Suprapubic skin (tissue), 4 donors: ENCODE results near the gene GSTM2. TPM values are rescaled to one million over a fixed set of nuclear protein-coding genes. Genes with fewer than 3 reads are reported as not detected.

ENCODE experiments used
- DNase-seq, 2 donors: peaks; one replicate each; pipeline ENCODE4 v3.0.0-alpha.2; 2019; ENCODE audit warnings: low spot score in 2 of 2
- H3K27ac ChIP-seq: fragments of 200-600 bp; sonication (generic); one replicate; pipeline ENCODE4 v1.5.1; 2019
- H3K27me3 ChIP-seq: fragments of 200-600 bp; sonication (generic); one replicate; pipeline ENCODE4 v1.5.1; 2019
- H3K36me3 ChIP-seq: fragments of 200-600 bp; sonication (generic); one replicate; pipeline ENCODE4 v1.5.1; 2019
- H3K4me1 ChIP-seq: fragments of 200-600 bp; sonication (generic); one replicate; pipeline ENCODE4 v1.5.1; 2019
- H3K4me3 ChIP-seq: fragments of 200-600 bp; sonication (generic); one replicate; pipeline ENCODE4 v1.5.1; 2019; ENCODE audit warnings: mild to moderate bottlenecking
- H3K9me3 ChIP-seq: fragments of 200-600 bp; sonication (generic); one replicate; pipeline ENCODE4 v1.5.1; 2019
- EP300 ChIP-seq: sonication (generic); formaldehyde crosslinking; IDR thresholded peaks from one replicate; pipeline ENCODE4 v1.6.1; 2017; ENCODE audit warnings: antibody characterized with exemption
- POLR2A ChIP-seq, 2 donors: fragments of 450-650 bp; IDR thresholded peaks; one replicate each; pipeline ENCODE4 v1.6.1; 2017; ENCODE audit warnings: antibody characterized with exemption in 2 of 2, mild to moderate bottlenecking in 2 of 2, moderate library complexity in 2 of 2
- POLR2AphosphoS5 ChIP-seq, 3 donors: sonication (generic); formaldehyde crosslinking; IDR thresholded peaks; one replicate each; pipeline ENCODE4 v1.6.1; 2017; ENCODE audit warnings: antibody characterized with exemption in 3 of 3
- WGBS: methylation state at CpG from one replicate; pipeline ENCODE4 v1.1.5; 2018; 5-methylcytosine and 5-hydroxymethylcytosine counted together
- total RNA-seq, 4 donors: library from RNA; depleted of rRNA; stranded (reverse); fragments of >200 nt; gene quantifications; one replicate each; pipeline ENCODE4 v1.1.0, GENCODE V29; 2016
- TF ChIP-seq, protein P1 (sequence below), 2 donors: fragments of 200-600 bp in 1 of 2; fragments of 450-650 bp in 1 of 2; sonication (generic) in 1 of 2; IDR thresholded peaks; one replicate each; pipeline ENCODE4 v1.5.1; 2016 to 2019; ENCODE audit warnings: antibody characterized with exemption in 2 of 2, mild to moderate bottlenecking in 1 of 2, moderate library complexity in 1 of 2

The GSTM2 gene
- total RNA-seq, 4 donors from 2014 or later, result 103 to 366 (median 186) TPM

- H3K36me3 ChIP-seq, result peaks cover 56% of the 10 kb centered on the region
- 61% methylated on average over 7 of the region's 23 CpGs for WGBS
These were observed 39.1 kb upstream of the GSTM2 start for GRCh38 chr1:109628540-109629321.

DNA sequence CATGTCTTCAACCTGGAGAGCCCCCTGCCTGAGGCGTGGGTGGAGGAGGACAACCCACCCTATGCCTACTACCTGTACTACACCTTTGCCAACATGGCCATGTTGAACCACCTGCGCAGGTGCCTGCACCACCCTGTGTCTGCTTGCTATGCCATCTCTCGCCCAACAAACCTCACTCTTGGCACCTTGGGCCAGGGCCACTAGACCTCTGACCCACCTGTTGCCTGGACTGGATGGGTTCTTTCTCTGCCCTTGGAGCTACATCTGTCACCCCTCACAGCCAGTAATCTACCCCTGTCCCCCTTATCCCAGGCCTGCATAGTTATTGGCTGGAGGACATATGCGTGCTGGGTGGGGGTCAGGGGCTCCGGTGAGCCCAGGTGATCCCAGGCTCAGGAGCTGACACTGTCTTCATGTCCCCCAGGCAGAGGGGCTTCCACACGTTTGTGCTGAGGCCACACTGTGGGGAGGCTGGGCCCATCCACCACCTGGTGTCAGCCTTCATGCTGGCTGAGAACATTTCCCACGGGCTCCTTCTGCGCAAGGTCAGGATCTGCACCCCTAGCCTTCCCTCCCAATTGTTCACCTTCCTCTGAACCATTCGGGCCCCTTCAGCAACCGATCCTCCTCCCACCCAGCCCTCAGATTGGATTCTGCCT is 38.4 kb upstream of the GSTM2 start:
- 91% methylated on average over 10 of the region's 10 CpGs for WGBS
- Histone ChIP-seq H3K4me1 (peaks cover 19% of the 10 kb centered on the region), H3K27me3 (no peaks in the 10 kb centered on the region), H3K9me3 (no peaks in the 10 kb centered on the region), H3K27ac (no peak overlapping the region), H3K36me3 (peaks cover 56% of the 10 kb centered on the region), H3K4me3 (no peak overlapping the region)
- no peak for DNase-seq
- TF ChIP-seq POLR2AphosphoS5 (IDR thresholded peaks at IDR 0.05), result no peak
- no peak for TF ChIP-seq EP300
- TF ChIP-seq, protein P1, sequence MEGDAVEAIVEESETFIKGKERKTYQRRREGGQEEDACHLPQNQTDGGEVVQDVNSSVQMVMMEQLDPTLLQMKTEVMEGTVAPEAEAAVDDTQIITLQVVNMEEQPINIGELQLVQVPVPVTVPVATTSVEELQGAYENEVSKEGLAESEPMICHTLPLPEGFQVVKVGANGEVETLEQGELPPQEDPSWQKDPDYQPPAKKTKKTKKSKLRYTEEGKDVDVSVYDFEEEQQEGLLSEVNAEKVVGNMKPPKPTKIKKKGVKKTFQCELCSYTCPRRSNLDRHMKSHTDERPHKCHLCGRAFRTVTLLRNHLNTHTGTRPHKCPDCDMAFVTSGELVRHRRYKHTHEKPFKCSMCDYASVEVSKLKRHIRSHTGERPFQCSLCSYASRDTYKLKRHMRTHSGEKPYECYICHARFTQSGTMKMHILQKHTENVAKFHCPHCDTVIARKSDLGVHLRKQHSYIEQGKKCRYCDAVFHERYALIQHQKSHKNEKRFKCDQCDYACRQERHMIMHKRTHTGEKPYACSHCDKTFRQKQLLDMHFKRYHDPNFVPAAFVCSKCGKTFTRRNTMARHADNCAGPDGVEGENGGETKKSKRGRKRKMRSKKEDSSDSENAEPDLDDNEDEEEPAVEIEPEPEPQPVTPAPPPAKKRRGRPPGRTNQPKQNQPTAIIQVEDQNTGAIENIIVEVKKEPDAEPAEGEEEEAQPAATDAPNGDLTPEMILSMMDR (IDR thresholded peaks at IDR 0.05), result no peak
- TF ChIP-seq POLR2A (IDR thresholded peaks at IDR 0.05), result no peak

More at GRCh38 chr1:109628540-109629321, 39.1 kb upstream of the GSTM2 start:
- no peak for DNase-seq
- Histone ChIP-seq H3K27ac (no peak overlapping the region), H3K4me1 (peaks cover 26% of the 10 kb centered on the region), H3K4me3 (no peak overlapping the region), H3K9me3 (no peaks in the 10 kb centered on the region), H3K27me3 (no peaks in the 10 kb centered on the region)
- TF ChIP-seq POLR2AphosphoS5 (IDR thresholded peaks at IDR 0.05) (no peak), EP300 (no peak), POLR2A (IDR thresholded peaks at IDR 0.05) (no peak)
- TF ChIP-seq, protein P1 (IDR thresholded peaks at IDR 0.05), result no peak

DNA sequence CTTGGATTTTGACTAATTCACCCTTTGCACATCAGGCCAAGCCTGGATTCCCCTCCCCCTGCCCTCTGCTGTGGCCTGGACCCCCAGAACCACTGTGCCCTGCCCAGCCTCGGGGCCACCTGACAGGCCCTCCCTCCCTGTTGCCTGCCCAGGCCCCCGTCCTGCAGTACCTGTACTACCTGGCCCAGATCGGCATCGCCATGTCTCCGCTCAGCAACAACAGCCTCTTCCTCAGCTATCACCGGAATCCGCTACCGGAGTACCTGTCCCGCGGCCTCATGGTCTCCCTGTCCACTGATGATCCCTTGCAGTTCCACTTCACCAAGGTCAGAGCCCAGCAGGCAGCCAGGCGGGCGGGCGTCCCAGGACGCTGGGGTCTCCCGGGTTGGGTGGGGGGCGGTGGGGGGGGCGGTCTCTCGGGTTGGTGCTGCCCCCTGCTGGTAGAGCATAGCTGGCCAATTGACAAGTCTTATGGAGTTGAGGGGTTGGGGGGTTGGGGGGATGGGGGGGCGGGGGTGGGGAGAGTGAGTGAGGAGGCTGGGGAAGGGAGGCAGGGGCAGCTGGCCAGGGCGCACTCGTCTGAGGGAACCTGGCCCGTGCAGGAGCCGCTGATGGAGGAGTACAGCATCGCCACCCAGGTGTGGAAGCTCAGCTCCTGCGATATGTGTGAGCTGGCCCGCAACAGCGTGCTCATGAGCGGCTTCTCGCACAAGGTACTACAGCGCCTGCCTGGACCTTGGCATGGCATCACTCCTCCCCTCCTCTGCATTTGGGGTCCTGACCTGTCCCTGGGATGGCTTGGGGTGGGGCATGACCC is 37.6 kb upstream of the GSTM2 start:
- TF ChIP-seq POLR2AphosphoS5 (IDR thresholded peaks at IDR 0.05) (no peak), EP300 (no peak), POLR2A (IDR thresholded peaks at IDR 0.05) (no peak)
- TF ChIP-seq, protein P1 (IDR thresholded peaks at IDR 0.05), result no peak
- Histone ChIP-seq H3K27ac (no peak overlapping the region), H3K9me3 (no peaks in the 10 kb centered on the region), H3K27me3 (no peaks in the 10 kb centered on the region), H3K4me3 (no peak overlapping the region), H3K4me1 (peaks cover 20% of the 10 kb centered on the region), H3K36me3 (peaks cover 56% of the 10 kb centered on the region)
- WGBS, result 78% methylated on average over 22 of the region's 30 CpGs
- DNase-seq, result no peak

DNA sequence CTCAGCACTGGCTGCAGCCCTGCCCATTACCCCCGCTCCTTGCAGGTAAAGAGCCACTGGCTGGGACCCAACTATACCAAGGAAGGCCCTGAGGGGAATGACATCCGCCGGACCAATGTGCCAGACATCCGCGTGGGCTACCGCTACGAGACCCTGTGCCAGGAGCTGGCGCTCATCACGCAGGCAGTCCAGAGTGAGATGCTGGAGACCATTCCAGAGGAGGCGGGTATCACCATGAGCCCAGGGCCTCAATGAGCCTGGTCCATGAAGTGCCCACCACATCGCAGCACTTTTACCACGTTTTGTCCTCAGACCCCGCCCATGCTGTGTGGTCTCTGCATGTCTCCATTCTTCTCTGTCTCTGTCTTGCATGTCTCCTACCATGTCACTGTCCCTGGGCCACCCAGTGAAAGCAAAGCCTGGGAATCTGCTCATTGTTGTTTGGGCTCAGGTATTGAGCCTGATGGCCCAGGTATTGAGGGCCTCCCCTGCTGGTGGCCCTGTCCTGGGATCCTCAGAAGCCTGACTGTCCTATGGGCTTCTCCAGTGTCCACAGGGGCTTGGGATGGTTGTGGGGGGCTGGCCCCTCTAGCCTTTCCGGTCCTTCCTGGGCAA is 36.9 kb upstream of the GSTM2 start:
- Histone ChIP-seq H3K27ac (no peak overlapping the region), H3K36me3 (peaks cover 53% of the 10 kb centered on the region), H3K9me3 (no peaks in the 10 kb centered on the region), H3K4me1 (peaks cover 27% of the 10 kb centered on the region), H3K4me3 (no peak overlapping the region), H3K27me3 (no peaks in the 10 kb centered on the region)
- 89% methylated on average over 9 of the region's 14 CpGs for WGBS
- TF ChIP-seq, protein P1 (IDR thresholded peaks at IDR 0.05), result no peak
- no peak for TF ChIP-seq EP300
- no peak for TF ChIP-seq POLR2AphosphoS5 (IDR thresholded peaks at IDR 0.05)
- no peak for TF ChIP-seq POLR2A (IDR thresholded peaks at IDR 0.05)
- no peak for DNase-seq
